ENCODE results near the gene SLIT1.

- TF ChIP-seq, protein P1, sequence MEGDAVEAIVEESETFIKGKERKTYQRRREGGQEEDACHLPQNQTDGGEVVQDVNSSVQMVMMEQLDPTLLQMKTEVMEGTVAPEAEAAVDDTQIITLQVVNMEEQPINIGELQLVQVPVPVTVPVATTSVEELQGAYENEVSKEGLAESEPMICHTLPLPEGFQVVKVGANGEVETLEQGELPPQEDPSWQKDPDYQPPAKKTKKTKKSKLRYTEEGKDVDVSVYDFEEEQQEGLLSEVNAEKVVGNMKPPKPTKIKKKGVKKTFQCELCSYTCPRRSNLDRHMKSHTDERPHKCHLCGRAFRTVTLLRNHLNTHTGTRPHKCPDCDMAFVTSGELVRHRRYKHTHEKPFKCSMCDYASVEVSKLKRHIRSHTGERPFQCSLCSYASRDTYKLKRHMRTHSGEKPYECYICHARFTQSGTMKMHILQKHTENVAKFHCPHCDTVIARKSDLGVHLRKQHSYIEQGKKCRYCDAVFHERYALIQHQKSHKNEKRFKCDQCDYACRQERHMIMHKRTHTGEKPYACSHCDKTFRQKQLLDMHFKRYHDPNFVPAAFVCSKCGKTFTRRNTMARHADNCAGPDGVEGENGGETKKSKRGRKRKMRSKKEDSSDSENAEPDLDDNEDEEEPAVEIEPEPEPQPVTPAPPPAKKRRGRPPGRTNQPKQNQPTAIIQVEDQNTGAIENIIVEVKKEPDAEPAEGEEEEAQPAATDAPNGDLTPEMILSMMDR (IDR thresholded peaks at IDR 0.05) = no peak
- TF ChIP-seq POLR2A (IDR thresholded peaks at IDR 0.05) = no peak
Measured at GRCh38 chr10:97069576-97070362, 116.0 kb downstream of the SLIT1 start.

Measured in adrenal gland (tissue), 5 donors.